H1 (cell line): ENCODE results near the gene VSTM2B. TPM values are rescaled to one million over a fixed set of nuclear protein-coding genes. Genes with fewer than 3 reads are reported as not detected.

Experiments
- CTCF ChIA-PET: fragments of 300-600 bp; sonication (Branson Sonifier 250); formaldehyde crosslinking; loops from one replicate; lab custom pipeline; 2021; ENCODE audit not compliant: partially characterized antibody; lab: Charles Lee
- POLR2A ChIA-PET: fragments of 300-600 bp; sonication (Branson Sonifier 250); formaldehyde crosslinking; loops from one replicate; lab custom pipeline; 2021; ENCODE audit warnings: inconsistent platforms; ENCODE audit not compliant: partially characterized antibody; lab: Charles Lee
- DNase-seq, 2 experiments: peaks; one replicate each; pipeline versions ENCODE4 v3.0.0 to v3.0.0-alpha.2; 2010 to 2022; ENCODE audit warnings: low spot score in 2 of 2, low read depth in 1 of 2, mixed read lengths in 1 of 2
- FAIRE-seq: peaks from 2 replicates; lab custom pipeline; 2011; peaks lifted over from hg19 to GRCh38; lab: Jason Lieb, UNC
- H2AFZ ChIP-seq: 2 replicates; pipeline ENCODE4 v1.8.1; 2012; ENCODE audit warnings: low read length, inconsistent platforms
- H2AK5ac ChIP-seq: 2 replicates; pipeline ENCODE4 v1.6.1; 2013; ENCODE audit warnings: low read depth, low read length
- H2BK120ac ChIP-seq: replicated peaks from 2 replicates; pipeline ENCODE3; 2013; ENCODE audit warnings: low read depth, low read length, inconsistent platforms
- H2BK12ac ChIP-seq: 2 replicates; pipeline ENCODE4 v1.6.1; 2013; ENCODE audit warnings: low read depth, low read length
- H2BK15ac ChIP-seq: 2 replicates; pipeline ENCODE4 v1.6.1; 2013; ENCODE audit warnings: low read length
- H2BK20ac ChIP-seq: 2 replicates; pipeline ENCODE4 v1.6.1; 2013; ENCODE audit warnings: low read length
- H2BK5ac ChIP-seq: 2 replicates; pipeline ENCODE4 v1.6.1; 2013; ENCODE audit warnings: low read depth, low read length
- H3K14ac ChIP-seq: 2 replicates; pipeline ENCODE4 v1.6.1; 2013; ENCODE audit warnings: inconsistent platforms; ENCODE audit not compliant: insufficient read length
- H3K18ac ChIP-seq: 2 replicates; pipeline ENCODE4 v1.6.1; 2013; ENCODE audit warnings: low read length; ENCODE audit errors: extremely low read depth
- H3K23ac ChIP-seq: 2 replicates; pipeline ENCODE4 v1.6.1; 2013; ENCODE audit warnings: inconsistent platforms; ENCODE audit not compliant: insufficient read length
- H3K23me2 ChIP-seq: 2 replicates; pipeline ENCODE4 v1.6.1; 2013; ENCODE audit warnings: low read depth, low read length
- H3K27ac ChIP-seq: 2 replicates; pipeline ENCODE4 v1.6.1; 2011; ENCODE audit warnings: low read depth, low read length, inconsistent platforms
- H3K27me3 ChIP-seq, 4 experiments: replicated peaks in 1 of 4; 1 replicate in 1 of 4; 2 replicates in 3 of 4; pipeline versions ENCODE4 v1.6.1 to v1.8.1; 2011 to 2013; ENCODE audit warnings: low read length in 3 of 4, mild to moderate bottlenecking in 3 of 4, inconsistent platforms in 2 of 4, mixed read lengths in 2 of 4, moderate library complexity in 1 of 4; ENCODE audit not compliant: control insufficient read depth in 3 of 4, insufficient read depth in 3 of 4; ENCODE audit errors: extremely low read depth in 1 of 4
- H3K36me3 ChIP-seq, 4 experiments: 2 replicates each; pipeline versions ENCODE4 v1.6.1 to v1.8.1; 2011 to 2013; ENCODE audit warnings: mild to moderate bottlenecking in 4 of 4, low read length in 3 of 4, moderate library complexity in 2 of 4, control low read depth in 1 of 4, inconsistent platforms in 1 of 4; ENCODE audit not compliant: insufficient read depth in 4 of 4, control insufficient read depth in 2 of 4
- H3K4ac ChIP-seq: replicated peaks from 2 replicates; pipeline ENCODE3; 2013; ENCODE audit warnings: low read length, low read depth, mixed read lengths, inconsistent platforms; ENCODE audit not compliant: insufficient read length
- H3K4me1 ChIP-seq, 4 experiments: replicated peaks in 1 of 4; 1 replicate in 1 of 4; 2 replicates in 3 of 4; pipeline versions ENCODE4 v1.6.1 to v1.8.1; 2011 to 2013; ENCODE audit warnings: low read length in 3 of 4, inconsistent platforms in 2 of 4, mixed read lengths in 1 of 4; ENCODE audit not compliant: insufficient read depth in 4 of 4, control insufficient read depth in 3 of 4
- H3K4me2 ChIP-seq, 2 experiments: 2 replicates each; pipeline versions ENCODE4 v1.6.1 to v1.8.1; 2011 to 2013; ENCODE audit warnings: low read depth in 2 of 2, low read length in 2 of 2, control low read depth in 1 of 2, inconsistent platforms in 1 of 2, mild to moderate bottlenecking in 1 of 2; ENCODE audit not compliant: insufficient read depth in 1 of 2
- H3K4me3 ChIP-seq, 4 experiments: fragments of 200-600, 300-600 bp in 1 of 4; sonication (generic), shearing (Covaris generic), sonication (Bioruptor Twin) in 1 of 4; 2 replicates each; pipeline versions ENCODE4 v1.5.1 to v1.8.1; 2011 to 2016; ENCODE audit warnings: low read length in 4 of 4, low read depth in 3 of 4, control low read depth in 2 of 4, inconsistent platforms in 2 of 4, mild to moderate bottlenecking in 2 of 4, mixed read lengths in 1 of 4, moderate library complexity in 1 of 4; ENCODE audit not compliant: insufficient read depth in 2 of 4; ENCODE audit errors: extremely low read depth in 1 of 4
- H3K56ac ChIP-seq: replicated peaks from 2 replicates; pipeline ENCODE3; 2013; ENCODE audit warnings: low read depth, mild to moderate bottlenecking, mixed read lengths, low read length, inconsistent platforms; ENCODE audit not compliant: insufficient read length
- H3K79me1 ChIP-seq: 2 replicates; pipeline ENCODE4 v1.6.1; 2013; ENCODE audit warnings: low read depth, low read length, control low read depth
- H3K79me2 ChIP-seq, 2 experiments: 2 replicates each; pipeline versions ENCODE4 v1.6.1 to v1.8.1; 2012 to 2013; ENCODE audit warnings: low read length in 2 of 2, mild to moderate bottlenecking in 2 of 2, inconsistent platforms in 1 of 2; ENCODE audit not compliant: insufficient read depth in 2 of 2, control insufficient read depth in 1 of 2
- H3K9ac ChIP-seq, 4 experiments: replicated peaks in 1 of 4; 1 replicate in 1 of 4; 2 replicates in 3 of 4; pipeline versions ENCODE4 v1.6.1 to v1.8.1; 2011 to 2013; ENCODE audit warnings: low read depth in 3 of 4, low read length in 3 of 4, control low read depth in 2 of 4, mild to moderate bottlenecking in 2 of 4, moderate library complexity in 2 of 4, inconsistent platforms in 1 of 4; ENCODE audit errors: extremely low read depth in 1 of 4
- H3K9me3 ChIP-seq, 2 experiments: 2 replicates each; pipeline versions ENCODE4 v1.6.1 to v1.8.1; 2012 to 2013; ENCODE audit warnings: mild to moderate bottlenecking in 2 of 2, moderate library complexity in 2 of 2, control low read depth in 1 of 2, inconsistent platforms in 1 of 2, low read depth in 1 of 2, low read length in 1 of 2, mixed read lengths in 1 of 2; ENCODE audit not compliant: insufficient read depth in 2 of 2
- H4K20me1 ChIP-seq, 2 experiments: replicated peaks in 1 of 2; 2 replicates each; pipeline versions ENCODE3 to v1.8.1; 2011 to 2013; ENCODE audit warnings: inconsistent platforms in 2 of 2, low read length in 2 of 2, mild to moderate bottlenecking in 1 of 2; ENCODE audit not compliant: insufficient read depth in 2 of 2, control insufficient read depth in 1 of 2
- H4K5ac ChIP-seq: 2 replicates; pipeline ENCODE4 v1.6.1; 2013; ENCODE audit warnings: low read length, low read depth, mixed read lengths, inconsistent platforms; ENCODE audit not compliant: insufficient read length
- H4K8ac ChIP-seq: 2 replicates; pipeline ENCODE4 v1.8.0; 2013; ENCODE audit warnings: mild to moderate bottlenecking, moderate library complexity, low read length, inconsistent platforms; ENCODE audit not compliant: insufficient read depth; ENCODE audit errors: extremely low read depth
- H4K91ac ChIP-seq: replicated peaks from 2 replicates; pipeline ENCODE3; 2013; ENCODE audit warnings: low read length, mixed read lengths, inconsistent platforms; ENCODE audit not compliant: insufficient read length
- CHD1 ChIP-seq: IDR thresholded peaks from 2 replicates; pipeline ENCODE4 v1.6.1; 2012; ENCODE audit warnings: low read depth, low read length, improper control_type of control experiment
- JUN ChIP-seq: IDR thresholded peaks from 2 replicates; pipeline ENCODE4 v1.6.1; 2011; ENCODE audit warnings: low read depth, mild to moderate bottlenecking, improper control_type of control experiment, low read length
- TEAD4 ChIP-seq: IDR thresholded peaks from 2 replicates; pipeline ENCODE4 v1.6.1; 2012; ENCODE audit warnings: low read depth, low read length, inconsistent platforms, mixed read lengths
- ZNF274 ChIP-seq: IDR thresholded peaks from 2 replicates; pipeline ENCODE4 v1.7.0; 2012; ENCODE audit warnings: low read length, borderline replicate concordance; ENCODE audit errors: extremely low read depth
- WGBS, 2 experiments: shearing (Covaris generic) in 1 of 2; methylation state at CpG; one replicate each; pipeline versions ENCODE4 v1.1.6 to v1.1.7; 2013 to 2015; ENCODE audit warnings: low lambda C conversion rate in 2 of 2, mixed read lengths in 2 of 2, inconsistent platforms in 1 of 2, low coverage in 1 of 2, missing lambda C conversion rate in 1 of 2; ENCODE audit not compliant: insufficient replicate concordance in 2 of 2, insufficient coverage in 1 of 2, insufficient read length in 1 of 2; ENCODE audit errors: extremely low coverage in 1 of 2, missing lambda C conversion rate in 1 of 2; 5-methylcytosine and 5-hydroxymethylcytosine counted together
- polyA plus RNA-seq, 7 experiments: library from polyadenylated mRNA; depleted of rRNA in 3 of 7; stranded (reverse) in 5 of 7; unstranded in 2 of 7; fragments of >200 nt in 5 of 7; fragments of 200-250 nt in 2 of 7; gene quantifications; 1 replicate in 5 of 7; 2 replicates in 1 of 7; 4 replicates in 1 of 7; pipeline versions ENCODE4 v1.2.1 to v1.2.3, GENCODE V29; 2011 to 2013; ENCODE audit warnings: missing spikeins in 2 of 7, mixed read lengths in 2 of 7
- total RNA-seq: library from RNA; stranded (reverse); fragmentation: NEBNext Ultra II Directional; extraction: Animal tissue kit (Norgen Biotek cat#: 25700); gene quantifications from 2 replicates; pipeline ENCODE4 v1.2.1, GENCODE V29; 2021

VSTM2B gene
- total and polyA plus RNA-seq, 2 of the 8 experiments (the other 6 are each of a cell fraction or from before 2014, with no cell fraction given): 0.82 to 1.5 TPM

DNA sequence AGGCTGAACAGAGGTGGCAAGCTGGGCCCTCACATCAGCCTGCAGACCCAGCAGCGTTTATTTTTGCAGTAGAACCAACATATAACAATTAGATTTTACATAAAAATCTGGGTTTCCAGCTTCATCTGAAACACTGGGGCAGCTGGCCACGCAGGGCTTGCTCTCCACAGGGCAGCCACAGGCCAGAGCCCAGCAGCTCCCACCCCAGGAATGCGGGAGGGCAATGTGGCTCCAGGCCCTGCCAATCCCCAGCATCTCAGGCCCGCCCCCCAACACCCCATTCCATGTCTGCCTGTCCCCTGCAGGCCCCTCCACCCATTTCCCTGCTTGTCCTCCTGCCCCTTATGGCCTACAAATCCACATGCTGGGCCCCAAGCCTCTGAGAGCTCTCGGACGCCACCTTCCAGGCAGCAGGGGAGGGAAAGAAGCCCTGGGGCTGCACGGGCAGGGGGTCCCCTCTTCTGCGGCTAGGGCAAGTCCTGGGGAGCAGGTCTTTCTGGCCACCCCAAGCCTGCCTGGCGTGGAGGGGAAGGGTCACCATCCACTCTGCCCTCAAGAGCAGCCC, 15.0 kb upstream of the VSTM2B start:
- H2BK5ac ChIP-seq: no peak overlapping the region
- H3K56ac ChIP-seq: no peak overlapping the region
- no peak overlapping the region for H3K14ac ChIP-seq
- DNase-seq: no peak
- no peaks in the 10 kb centered on the region for H3K79me2 ChIP-seq
- no peak overlapping the region for H2AK5ac ChIP-seq
- H2BK15ac ChIP-seq: no peak overlapping the region
- no peaks in the 10 kb centered on the region for H3K36me3 ChIP-seq
- H4K91ac ChIP-seq: no peak overlapping the region
- no peaks in the 10 kb centered on the region for H3K9me3 ChIP-seq
- H2BK120ac ChIP-seq: no peak overlapping the region
- WGBS, 2 experiments: 69% methylated on average over 8 of the region's 9 CpGs; no CpG with 5 or more reads in 1 of the 2 experiments
- H4K8ac ChIP-seq: 0 out of 2 replicates have a peak overlapping the region, but pooled peaks have one; percentile 48
- no peak overlapping the region for H4K5ac ChIP-seq
- H3K27ac ChIP-seq: no peak overlapping the region
- peaks cover 4% of the 10 kb centered on the region; the same call in 1 of the 2 replicates for H3K23me2 ChIP-seq
- H3K4me1 ChIP-seq: peaks cover 0 to 12% (median 3%) of the 10 kb centered on the region in 4 experiments; a peak in 3 of 7 replicates
- no peak overlapping the region for H2AFZ ChIP-seq
- POLR2A ChIA-PET: interaction anchor here (1.0 kb wide), 1 partner anchor 14 kb away, joined by 3 read pairs; no protein-coding TSS in a partner anchor
- no peaks in the 10 kb centered on the region for H4K20me1 ChIP-seq
- no peak overlapping the region for H2BK12ac ChIP-seq
- no peak overlapping the region; the same call in 1 of the 2 replicates for H3K18ac ChIP-seq
- TF ChIP-seq CHD1: no peak
- no peak for TF ChIP-seq JUN
- TF ChIP-seq ZNF274: no peak
- peak; percentile 94 for TF ChIP-seq TEAD4
- no peak for FAIRE-seq
- no peaks in the 10 kb centered on the region for H3K79me1 ChIP-seq
- CTCF ChIA-PET: interaction anchor here (1.2 to 2.8 kb wide), 3 partner anchors 17 to 34 kb away, joined by 3 to 12 read pairs (median 4); no protein-coding TSS in a partner anchor
- H3K4me3 ChIP-seq: no peak overlapping the region
- H2BK20ac ChIP-seq: 0 out of 2 replicates have a peak overlapping the region, but pooled peaks have one; percentile 18
- no peak overlapping the region for H3K4ac ChIP-seq
- no peaks in the 10 kb centered on the region; a peak in 1 of 7 replicates for H3K27me3 ChIP-seq
- H3K4me2 ChIP-seq: no peak overlapping the region
- H3K9ac ChIP-seq: no peak overlapping the region
- no peak overlapping the region for H3K23ac ChIP-seq
